Parathyroid adenoma (tissue), 2 donors: ENCODE data around the gene ARMC12.

Source experiments
- H2AFZ ChIP-seq: fragments of 300-600 bp; sonication (generic); one replicate; pipeline ENCODE4 v1.7.0; 2017; ENCODE audit warnings: antibody characterized with exemption, mild to moderate bottlenecking
- H3K27ac ChIP-seq: fragments of 300-600 bp; sonication (generic); one replicate; pipeline ENCODE4 v1.7.0; 2017
- H3K27me3 ChIP-seq: fragments of 300-600 bp; sonication (generic); one replicate; pipeline ENCODE4 v1.7.0; 2017; ENCODE audit warnings: low read length; ENCODE audit not compliant: control insufficient read depth, insufficient read depth
- H3K36me3 ChIP-seq: fragments of 300-600 bp; sonication (generic); one replicate; pipeline ENCODE4 v1.7.0; 2017; ENCODE audit warnings: low read length; ENCODE audit not compliant: control insufficient read depth, insufficient read depth
- H3K4me1 ChIP-seq: fragments of 300-600 bp; sonication (generic); one replicate; pipeline ENCODE4 v1.7.0; 2017; ENCODE audit warnings: control low read depth
- H3K4me2 ChIP-seq: fragments of 300-600 bp; sonication (generic); one replicate; pipeline ENCODE4 v1.7.0; 2017; ENCODE audit warnings: low read length
- H3K4me3 ChIP-seq: fragments of 300-600 bp; sonication (generic); one replicate; pipeline ENCODE4 v1.7.0; 2017; ENCODE audit warnings: low read depth, low read length
- H3K79me2 ChIP-seq: fragments of 300-600 bp; sonication (generic); one replicate; pipeline ENCODE4 v1.7.0; 2017; ENCODE audit warnings: control low read depth
- H3K9ac ChIP-seq: fragments of 300-600 bp; sonication (generic); one replicate; pipeline ENCODE4 v1.7.0; 2017; ENCODE audit warnings: mild to moderate bottlenecking
- H3K9me3 ChIP-seq: fragments of 300-600 bp; sonication (generic); one replicate; pipeline ENCODE4 v1.7.0; 2017; ENCODE audit warnings: low read length; ENCODE audit not compliant: control insufficient read depth
- CTCF ChIP-seq: fragments of 300-600 bp; sonication (generic); IDR thresholded peaks from one replicate; pipeline ENCODE4 v1.7.0; 2017; ENCODE audit warnings: antibody characterized with exemption, mild to moderate bottlenecking
- donor health status: primary hyperparathyroidism.

ARMC12 gene

GRCh38 chr6:35776364-35777215, 39.8 kb downstream of the ARMC12 start, which contains the start of gene CLPSL2:
CLPSL2 (plus strand) TSS chr6:35776598; CDS start chr6:35776619, 21 bp downstream.
- Histone ChIP-seq H3K4me1 (no peaks in the 10 kb centered on the region), H3K79me2 (no peaks in the 10 kb centered on the region), H3K4me3 (no peak within 1 kb of the TSS)

GRCh38 chr6:35777356-35778102, 40.7 kb downstream of the ARMC12 start:
- H3K9me3 ChIP-seq: no peaks in the 10 kb centered on the region
- no peaks in the 10 kb centered on the region for H3K4me1 ChIP-seq
- no peak for TF ChIP-seq CTCF
- H3K9ac ChIP-seq: no peak overlapping the region
- H3K27ac ChIP-seq: no peak overlapping the region
- H2AFZ ChIP-seq: no peak overlapping the region
- no peaks in the 10 kb centered on the region for H3K27me3 ChIP-seq
- no peaks in the 10 kb centered on the region for H3K36me3 ChIP-seq
- H3K79me2 ChIP-seq: no peaks in the 10 kb centered on the region
- H3K4me3 ChIP-seq: no peak overlapping the region
- H3K4me2 ChIP-seq: no peak overlapping the region

More at GRCh38 chr6:35776364-35777215, 39.8 kb downstream of the ARMC12 start, which contains the start of gene CLPSL2:
- no peaks in the 10 kb centered on the region for H3K27me3 ChIP-seq
- H2AFZ ChIP-seq: peak within 1 kb of the TSS; percentile 71
- no peaks in the 10 kb centered on the region for H3K9me3 ChIP-seq
- peak within 1 kb of the TSS; percentile 69 for H3K4me2 ChIP-seq
- no peak within 1 kb of the TSS for H3K9ac ChIP-seq
- no peak for TF ChIP-seq CTCF
- H3K27ac ChIP-seq: no peak within 1 kb of the TSS
- no peaks in the 10 kb centered on the region for H3K36me3 ChIP-seq

GRCh38 chr6:35778437-35778836, 41.6 kb downstream of the ARMC12 start:
- H3K9me3 ChIP-seq: no peaks in the 10 kb centered on the region
- no peaks in the 10 kb centered on the region for H3K27me3 ChIP-seq
- H3K79me2 ChIP-seq: no peaks in the 10 kb centered on the region
- no peak overlapping the region for H3K9ac ChIP-seq
- H3K4me1 ChIP-seq: no peaks in the 10 kb centered on the region
- TF ChIP-seq CTCF: no peak
- H2AFZ ChIP-seq: no peak overlapping the region
- H3K36me3 ChIP-seq: no peaks in the 10 kb centered on the region
- no peak overlapping the region for H3K27ac ChIP-seq
- no peak overlapping the region for H3K4me3 ChIP-seq
- H3K4me2 ChIP-seq: no peak overlapping the region

GRCh38 chr6:35780719-35781118, 43.9 kb downstream of the ARMC12 start, which contains the start of gene CLPSL1:
CLPSL1 (plus strand) TSS chr6:35781019; CDS start chr6:35781111, 92 bp downstream.
- H3K9ac ChIP-seq: no peak within 1 kb of the TSS
- no peaks in the 10 kb centered on the region for H3K9me3 ChIP-seq
- no peak within 1 kb of the TSS for H3K4me2 ChIP-seq
- H2AFZ ChIP-seq: no peak within 1 kb of the TSS
- H3K27me3 ChIP-seq: no peaks in the 10 kb centered on the region
- TF ChIP-seq CTCF: no peak
- H3K4me1 ChIP-seq: no peaks in the 10 kb centered on the region
- H3K36me3 ChIP-seq: no peaks in the 10 kb centered on the region
- no peak within 1 kb of the TSS for H3K4me3 ChIP-seq
- H3K79me2 ChIP-seq: no peaks in the 10 kb centered on the region
- H3K27ac ChIP-seq: no peak within 1 kb of the TSS
